T-cell (primary cell): Measurements from ENCODE around the gene FAM13A. TPM values are rescaled to one million over a fixed set of nuclear protein-coding genes. Genes with fewer than 3 reads are reported as not detected.
"Not testable (repeated sequence)": the region's sequence is repeated elsewhere in the genome, so short reads cannot be mapped to it uniquely, and the experiment has no call there.

ENCODE experiments used
- ATAC-seq, 4 experiments: fragments of 200-7000 bp in 3 of 4; fragments of 150-1000 bp in 1 of 4; cut with Tn5 transposase; replicated peaks in 1 of 4; 1 replicate in 3 of 4; 2 replicates in 1 of 4; pipeline ENCODE4 v1.10.0; 2021; ENCODE audit warnings: moderate library complexity in 3 of 4, mild to moderate bottlenecking in 2 of 4, moderate number of reproducible peaks in 1 of 4
- CTCF ChIA-PET, 2 donors: fragments of 300-600 bp; sonication (Branson Sonifier 250); formaldehyde crosslinking; loops; one replicate each; lab custom pipeline; 2022; ENCODE audit warnings: antibody characterized with exemption in 2 of 2; lab: Charles Lee
- POLR2A ChIA-PET, 2 donors: fragments of 300-600 bp; sonication (Branson Sonifier 250); formaldehyde crosslinking; loops; one replicate each; lab custom pipeline; 2022; ENCODE audit warnings: antibody characterized with exemption in 2 of 2; lab: Charles Lee
- DNase-seq, 35 experiments: peaks; one replicate each; pipeline versions ENCODE4 v3.0.0 to v3.0.0-alpha.2; 2013 to 2023
- H3K27ac ChIP-seq: one replicate; pipeline ENCODE4 v1.5.1; 2013; ENCODE audit warnings: low read length
- H3K27me3 ChIP-seq, 2 experiments: replicated peaks in 1 of 2; 1 replicate in 1 of 2; 2 replicates in 1 of 2; pipeline versions ENCODE4 v1.6.1 to v1.7.0; 2013; ENCODE audit warnings: low read length in 1 of 2, mixed read lengths in 1 of 2; ENCODE audit not compliant: control insufficient read depth in 2 of 2, insufficient read depth in 2 of 2; ENCODE audit errors: extremely low read depth in 1 of 2
- H3K36me3 ChIP-seq, 2 donors: 1 replicate in 1 of 2; 2 replicates in 1 of 2; pipeline versions ENCODE4 v1.6.1 to v1.7.0; 2013; ENCODE audit warnings: low read length in 1 of 2; ENCODE audit not compliant: control insufficient read depth in 2 of 2, insufficient read depth in 1 of 2; ENCODE audit errors: extremely low read depth in 1 of 2
- H3K4me1 ChIP-seq, 2 experiments: 1 replicate in 1 of 2; 2 replicates in 1 of 2; pipeline versions ENCODE4 v1.6.1 to v1.7.0; 2013; ENCODE audit warnings: low read length in 2 of 2, mixed read lengths in 1 of 2; ENCODE audit not compliant: insufficient read depth in 2 of 2, control insufficient read depth in 1 of 2; ENCODE audit errors: extremely low read depth in 1 of 2
- H3K4me3 ChIP-seq, 2 donors: 1 replicate in 1 of 2; 2 replicates in 1 of 2; pipeline versions ENCODE4 v1.5.1 to v1.7.0; 2013; ENCODE audit warnings: mild to moderate bottlenecking in 2 of 2, low read length in 1 of 2, moderate library complexity in 1 of 2; ENCODE audit not compliant: control insufficient read depth in 1 of 2; ENCODE audit errors: extremely low read depth in 1 of 2
- H3K9me3 ChIP-seq: 2 replicates; pipeline ENCODE4 v1.7.0; 2013
- H3K27ac Mint-ChIP-seq, 2 donors: one replicate each; pipeline ENCODE4 v1.8.0; 2020 to 2021; ENCODE audit warnings: mild to moderate bottlenecking in 2 of 2, mixed read lengths in 2 of 2
- H3K27me3 Mint-ChIP-seq, 2 donors: one replicate each; pipeline ENCODE4 v1.8.0; 2021 to 2022; ENCODE audit warnings: mixed read lengths in 2 of 2
- H3K36me3 Mint-ChIP-seq: one replicate; pipeline ENCODE4 v1.8.0; 2021; ENCODE audit warnings: mixed read lengths
- H3K4me1 Mint-ChIP-seq, 3 donors: one replicate each; pipeline ENCODE4 v1.8.0; 2020 to 2022; ENCODE audit warnings: mixed read lengths in 3 of 3, mild to moderate bottlenecking in 1 of 3
- H3K4me3 Mint-ChIP-seq, 3 donors: one replicate each; pipeline ENCODE4 v1.8.0; 2020 to 2022; ENCODE audit warnings: mild to moderate bottlenecking in 3 of 3, mixed read lengths in 3 of 3, moderate library complexity in 3 of 3
- H3K9me3 Mint-ChIP-seq, 3 donors: one replicate each; pipeline ENCODE4 v1.8.0; 2020 to 2022; ENCODE audit warnings: mixed read lengths in 3 of 3
- WGBS: methylation state at CpG from one replicate; pipeline ENCODE4 v1.1.5; 2013; ENCODE audit warnings: missing lambda C conversion rate; ENCODE audit not compliant: insufficient coverage; 5-methylcytosine and 5-hydroxymethylcytosine counted together
- total RNA-seq, 35 experiments: library from RNA in 6 of 35; stranded (reverse) in 6 of 35; fragments of 120-200 nt in 1 of 35; gene quantifications; one replicate each; pipeline versions ENCODE4 v1.2.1 to v1.2.4 and lab custom pipeline; 2013 to 2026

Gene FAM13A
- total RNA-seq, 5 donors from 2014 or later (not counting 1 experiment from before 2014, with no cell fraction given), result 11.3 to 92.9 (median 22.7) TPM

GRCh38 chr4:89007338-89007939 lies 49.5 kb downstream of the FAM13A start:
- H3K4me3 ChIP-seq, result no peak overlapping the region
- H3K36me3 Mint-ChIP-seq, result no peaks in the 10 kb centered on the region
- H3K9me3 ChIP-seq, result no peaks in the 10 kb centered on the region
- no peaks in the 10 kb centered on the region for H3K27me3 Mint-ChIP-seq
- no peaks in the 10 kb centered on the region for H3K4me1 ChIP-seq
- DNase-seq (no peak), ATAC-seq (no peak)
- peaks cover 0 to 6% (median 0%) of the 10 kb centered on the region in 3 donors for H3K9me3 Mint-ChIP-seq
- POLR2A ChIA-PET, result no interaction called here
- H3K4me1 Mint-ChIP-seq, result no peaks in the 10 kb centered on the region
- no peak overlapping the region for H3K27ac ChIP-seq
- H3K27ac Mint-ChIP-seq, result no peak overlapping the region
- no peaks in the 10 kb centered on the region for H3K36me3 ChIP-seq
- 100% methylated on average over 2 of the region's 6 CpGs for WGBS
- peaks cover 0 to 4% of the 10 kb centered on the region in 2 experiments for H3K27me3 ChIP-seq
- CTCF ChIA-PET, result interaction anchor here in 1 of 2 donors (0.6 kb wide), 1 partner anchor 188 kb away, joined by 3 read pairs; no protein-coding TSS in a partner anchor
- no peak overlapping the region for H3K4me3 Mint-ChIP-seq

GRCh38 chr4:89006307-89006706 lies 50.7 kb downstream of the FAM13A start:
- H3K27ac Mint-ChIP-seq, result no peak overlapping the region
- ChIA-PET POLR2A (no interaction called here), CTCF (no interaction called here)
- H3K4me3 ChIP-seq, result no peak overlapping the region
- no peak overlapping the region for H3K4me3 Mint-ChIP-seq
- no peaks in the 10 kb centered on the region for H3K4me1 Mint-ChIP-seq
- WGBS, result 100% methylated on average over 3 of the region's 5 CpGs
- no peaks in the 10 kb centered on the region for H3K36me3 Mint-ChIP-seq
- no peak for DNase-seq
- H3K4me1 ChIP-seq, result no peaks in the 10 kb centered on the region
- peaks cover 0 to 4% of the 10 kb centered on the region in 2 experiments for H3K27me3 ChIP-seq
- no peak for ATAC-seq
- H3K9me3 Mint-ChIP-seq, result peaks cover 0 to 6% (median 0%) of the 10 kb centered on the region in 3 donors
- no peaks in the 10 kb centered on the region for H3K27me3 Mint-ChIP-seq
- H3K9me3 ChIP-seq, result no peaks in the 10 kb centered on the region
- H3K36me3 ChIP-seq, result no peaks in the 10 kb centered on the region
- no peak overlapping the region for H3K27ac ChIP-seq

GRCh38 chr4:89005066-89005465 lies 51.9 kb downstream of the FAM13A start:
- H3K36me3 ChIP-seq, H3K27me3 Mint-ChIP-seq, H3K9me3 Mint-ChIP-seq, H3K9me3 ChIP-seq, DNase-seq, H3K4me1 ChIP-seq, H3K4me3 ChIP-seq, H3K4me3 Mint-ChIP-seq, POLR2A ChIA-PET, H3K27ac Mint-ChIP-seq, H3K27ac ChIP-seq, H3K36me3 Mint-ChIP-seq, H3K27me3 ChIP-seq, H3K4me1 Mint-ChIP-seq, ATAC-seq: not testable (repeated sequence)
- CTCF ChIA-PET, result interaction anchor here in 1 of 2 donors (0.6 to 1.0 kb wide), 2 partner anchors 16 to 18 kb away, joined by 5 to 6 read pairs; no protein-coding TSS in a partner anchor
- WGBS, result no CpG with 5 or more reads among the region's 1 CpG

- DNase-seq, result no peak
- H3K9me3 ChIP-seq, result no peaks in the 10 kb centered on the region
- H3K4me3 Mint-ChIP-seq, result no peak overlapping the region
- no peak for ATAC-seq
- H3K27me3 ChIP-seq, result peaks cover 0 to 3% of the 10 kb centered on the region in 2 experiments
- POLR2A ChIA-PET, result no interaction called here
- no peak overlapping the region for H3K27ac ChIP-seq
- peaks cover 0 to 6% (median 0%) of the 10 kb centered on the region in 3 donors for H3K9me3 Mint-ChIP-seq
- WGBS, result 86% methylated on average over 3 of the region's 9 CpGs
- H3K4me1 ChIP-seq, result no peaks in the 10 kb centered on the region
- H3K36me3 ChIP-seq, result no peaks in the 10 kb centered on the region
- no peaks in the 10 kb centered on the region for H3K36me3 Mint-ChIP-seq
- peaks cover 0 to 5% (median 0%) of the 10 kb centered on the region in 3 donors for H3K4me1 Mint-ChIP-seq
- CTCF ChIA-PET, result no interaction called here
- no peak overlapping the region for H3K27ac Mint-ChIP-seq
- H3K4me3 ChIP-seq, result no peak overlapping the region
- no peaks in the 10 kb centered on the region for H3K27me3 Mint-ChIP-seq
These were observed 55.1 kb downstream of the FAM13A start for GRCh38 chr4:89001647-89002445.

GRCh38 chr4:89000844-89001360 lies 56.1 kb downstream of the FAM13A start:
- Mint-ChIP-seq H3K36me3 (no peaks in the 10 kb centered on the region), H3K9me3 (peaks cover 0 to 6% (median 0%) of the 10 kb centered on the region in 3 donors), H3K27me3 (no peaks in the 10 kb centered on the region), H3K27ac (no peak overlapping the region), H3K4me3 (no peak overlapping the region), H3K4me1 (peaks cover 0 to 5% (median 0%) of the 10 kb centered on the region in 3 donors)
- Histone ChIP-seq H3K4me1 (no peaks in the 10 kb centered on the region), H3K4me3 (no peak overlapping the region), H3K36me3 (no peaks in the 10 kb centered on the region), H3K27me3 (no peaks in the 10 kb centered on the region), H3K9me3 (no peaks in the 10 kb centered on the region), H3K27ac (no peak overlapping the region)
- POLR2A ChIA-PET, result no interaction called here
- no peak for DNase-seq
- CTCF ChIA-PET, result no interaction called here
- no peak for ATAC-seq
- no CpG with 5 or more reads among the region's 3 CpGs for WGBS

GRCh38 chr4:89000382-89000781 lies 56.6 kb downstream of the FAM13A start:
- DNase-seq, result no peak
- H3K27me3 Mint-ChIP-seq, result no peaks in the 10 kb centered on the region
- 100% methylated on average over 1 of the region's 1 CpG for WGBS
- no peak for ATAC-seq
- no peaks in the 10 kb centered on the region for H3K36me3 Mint-ChIP-seq
- Histone ChIP-seq H3K4me1 (no peaks in the 10 kb centered on the region), H3K36me3 (no peaks in the 10 kb centered on the region), H3K27me3 (no peaks in the 10 kb centered on the region), H3K4me3 (no peak overlapping the region), H3K27ac (no peak overlapping the region), H3K9me3 (no peaks in the 10 kb centered on the region)
- no peak overlapping the region for H3K4me3 Mint-ChIP-seq
- peaks cover 0 to 5% (median 0%) of the 10 kb centered on the region in 3 donors for H3K4me1 Mint-ChIP-seq
- no peak overlapping the region for H3K27ac Mint-ChIP-seq
- ChIA-PET CTCF (no interaction called here), POLR2A (no interaction called here)
- H3K9me3 Mint-ChIP-seq, result peaks cover 0 to 5% (median 0%) of the 10 kb centered on the region in 3 donors
